Ectodermal cell (in vitro differentiated cells): Measurements from ENCODE around the gene BIN2. TPM values are rescaled to one million over a fixed set of nuclear protein-coding genes. Genes with fewer than 3 reads are reported as not detected.

Experiments
- H3K27ac ChIP-seq: 2 replicates; pipeline ENCODE4 v1.7.0; 2013; ENCODE audit warnings: mild to moderate bottlenecking, low read depth, low read length; ENCODE audit not compliant: insufficient read depth, poor library complexity, severe bottlenecking
- H3K27me3 ChIP-seq: 2 replicates; pipeline ENCODE4 v1.7.0; 2013; ENCODE audit warnings: mild to moderate bottlenecking, low read length; ENCODE audit not compliant: insufficient read depth, control insufficient read depth, poor library complexity, severe bottlenecking
- H3K36me3 ChIP-seq: one replicate; pipeline ENCODE4 v1.7.0; 2013; ENCODE audit warnings: low read length; ENCODE audit not compliant: control insufficient read depth, insufficient read depth
- H3K4me1 ChIP-seq: one replicate; pipeline ENCODE4 v1.7.0; 2013; ENCODE audit warnings: low read length; ENCODE audit not compliant: control insufficient read depth, insufficient read depth
- H3K4me3 ChIP-seq: 2 replicates; pipeline ENCODE4 v1.7.0; 2013; ENCODE audit warnings: low read depth, low read length, control low read depth; ENCODE audit not compliant: insufficient read depth
- H3K9me3 ChIP-seq: 2 replicates; pipeline ENCODE4 v1.7.0; 2013; ENCODE audit warnings: mild to moderate bottlenecking, low read length, moderate library complexity; ENCODE audit not compliant: control insufficient read depth
- WGBS, 2 experiments: methylation state at CpG; one replicate each; pipeline ENCODE4 v1.1.7; 2013; ENCODE audit warnings: missing lambda C conversion rate in 2 of 2; 5-methylcytosine and 5-hydroxymethylcytosine counted together
- polyA plus RNA-seq, 4 experiments: library from polyadenylated mRNA; stranded (reverse); fragments of 50-300 nt; gene quantifications; one replicate each; pipeline ENCODE4 v1.2.3, GENCODE V29; 2013

BIN2 gene
- polyA plus RNA-seq (2013, experiment 1 of 4), result not detected
- not detected for polyA plus RNA-seq (2013, experiment 2 of 4)
- not detected for polyA plus RNA-seq (2013, experiment 3 of 4)
- not detected for polyA plus RNA-seq (2013, experiment 4 of 4)

- H3K4me1 ChIP-seq, result peaks cover 20% of the 10 kb centered on the region
- H3K27me3 ChIP-seq, result no peaks in the 10 kb centered on the region
- H3K4me3 ChIP-seq, result no peak within 1 kb of the TSS
- 96 to 97% methylated on average over 60 of the region's 60 CpGs for WGBS, 2 experiments
- no peaks in the 10 kb centered on the region for H3K9me3 ChIP-seq
- no peak within 1 kb of the TSS for H3K27ac ChIP-seq
- no peaks in the 10 kb centered on the region for H3K36me3 ChIP-seq
Measured at GRCh38 chr12:51323966-51324895, at the start of gene BIN2. Gene BIN2 (minus strand): TSS chr12:51324174. CDS start chr12:51324102, 72 bp downstream.

GRCh38 chr12:51373187-51373586 lies 49.2 kb upstream of the BIN2 start:
- H3K36me3 ChIP-seq, result no peaks in the 10 kb centered on the region
- H3K4me1 ChIP-seq, result peaks cover 18% of the 10 kb centered on the region
- H3K27ac ChIP-seq, result no peak overlapping the region
- WGBS, 2 experiments, result 92 to 96% methylated on average over 3 of the region's 3 CpGs
- H3K9me3 ChIP-seq, result no peaks in the 10 kb centered on the region
- H3K4me3 ChIP-seq, result no peak overlapping the region
- no peaks in the 10 kb centered on the region for H3K27me3 ChIP-seq

- Histone ChIP-seq H3K27me3 (no peaks in the 10 kb centered on the region), H3K4me3 (no peak overlapping the region), H3K4me1 (peaks cover 18% of the 10 kb centered on the region), H3K9me3 (no peaks in the 10 kb centered on the region), H3K27ac (peak overlapping the region; percentile 87), H3K36me3 (no peaks in the 10 kb centered on the region)
- 88 to 89% methylated on average over 2 of the region's 2 CpGs for WGBS, 2 experiments
Measured at GRCh38 chr12:51372021-51372420, 48.0 kb upstream of the BIN2 start.

GRCh38 chr12:51371295-51371953 lies 47.5 kb upstream of the BIN2 start:
- no peaks in the 10 kb centered on the region for H3K36me3 ChIP-seq
- H3K27ac ChIP-seq, result peak overlapping the region; percentile 87
- H3K9me3 ChIP-seq, result no peaks in the 10 kb centered on the region
- H3K27me3 ChIP-seq, result no peaks in the 10 kb centered on the region
- H3K4me3 ChIP-seq, result no peak overlapping the region
- peaks cover 18% of the 10 kb centered on the region for H3K4me1 ChIP-seq
- WGBS, 2 experiments, result 28 to 31% methylated on average over 8 of the region's 8 CpGs

GRCh38 chr12:51370667-51371066 lies 46.7 kb upstream of the BIN2 start:
- no peak overlapping the region for H3K4me3 ChIP-seq
- 93 to 96% methylated on average over 7 of the region's 9 CpGs for whole genome bisulfite sequencing, 2 experiments
- H3K9me3 ChIP-seq, result no peaks in the 10 kb centered on the region
- H3K27ac ChIP-seq, result no peak overlapping the region
- peaks cover 18% of the 10 kb centered on the region for H3K4me1 ChIP-seq
- no peaks in the 10 kb centered on the region for H3K27me3 ChIP-seq
- no peaks in the 10 kb centered on the region for H3K36me3 ChIP-seq

- Histone ChIP-seq H3K36me3 (no peaks in the 10 kb centered on the region), H3K27me3 (no peaks in the 10 kb centered on the region), H3K9me3 (no peaks in the 10 kb centered on the region), H3K27ac (no peak overlapping the region), H3K4me3 (no peak overlapping the region), H3K4me1 (peaks cover 18% of the 10 kb centered on the region)
- 80 to 88% methylated on average over 3 of the region's 4 CpGs for WGBS, 2 experiments
Measured at GRCh38 chr12:51369581-51369980, 45.6 kb upstream of the BIN2 start.

- no peak overlapping the region for H3K4me3 ChIP-seq
- H3K27me3 ChIP-seq, result no peaks in the 10 kb centered on the region
- WGBS, 2 experiments, result 89 to 92% methylated on average over 17 of the region's 17 CpGs
- peaks cover 18% of the 10 kb centered on the region for H3K4me1 ChIP-seq
- H3K27ac ChIP-seq, result no peak overlapping the region
- H3K9me3 ChIP-seq, result no peaks in the 10 kb centered on the region
- no peaks in the 10 kb centered on the region for H3K36me3 ChIP-seq
Measured at GRCh38 chr12:51368640-51369517, 44.9 kb upstream of the BIN2 start.

- WGBS, 2 experiments, result 94% methylated on average over 10 of the region's 10 CpGs
- Histone ChIP-seq H3K4me3 (no peak overlapping the region), H3K27me3 (no peaks in the 10 kb centered on the region), H3K9me3 (no peaks in the 10 kb centered on the region), H3K4me1 (peaks cover 7% of the 10 kb centered on the region), H3K36me3 (no peaks in the 10 kb centered on the region), H3K27ac (no peak overlapping the region)
Measured at GRCh38 chr12:51365276-51365675, 41.3 kb upstream of the BIN2 start.

GRCh38 chr12:51364001-51364400 lies 40.0 kb upstream of the BIN2 start:
- H3K36me3 ChIP-seq, result no peaks in the 10 kb centered on the region
- H3K4me3 ChIP-seq, result no peak overlapping the region
- 94 to 95% methylated on average over 11 of the region's 11 CpGs for WGBS, 2 experiments

More at GRCh38 chr12:51364001-51364400, 40.0 kb upstream of the BIN2 start:
- H3K9me3 ChIP-seq, result no peaks in the 10 kb centered on the region
- H3K27ac ChIP-seq, result no peak overlapping the region
- no peaks in the 10 kb centered on the region for H3K27me3 ChIP-seq
- H3K4me1 ChIP-seq, result peaks cover 4% of the 10 kb centered on the region
